ENCODE data around the gene SLC25A21.

GRCh38 chr14:37034410-37035285 is 137.8 kb downstream of the SLC25A21 start:
- TF ChIP-seq FOXS1 (CRISPR knock-in tag; IDR thresholded peaks at IDR 0.05) (no peak), E2F6 (IDR thresholded peaks at IDR 0.05; ENCODE audit: borderline replicate concordance, low read depth) (no peak), CTCF (IDR thresholded peaks at IDR 0.05) (no peak), SMC3 (IDR thresholded peaks at IDR 0.05) (no peak)
